GM18907 (cell line): Measurements from ENCODE around the gene ATG7.

Experiments
- ATAC-seq: cut with Tn5 transposase; IDR thresholded peaks from one replicate; pipeline ENCODE4 v1.9.1; 2021; ENCODE audit warnings: mild to moderate bottlenecking, moderate library complexity; ENCODE audit not compliant: unreplicated experiment

The ATG7 gene

GRCh38 chr3:11603628-11604027 lies 331.4 kb downstream of the ATG7 start:
- no peak for ATAC-seq

GRCh38 chr3:11604139-11604892 lies 332.1 kb downstream of the ATG7 start:
- ATAC-seq, result no peak

- ATAC-seq, result no peak
Measured at GRCh38 chr3:11605398-11605797, 333.2 kb downstream of the ATG7 start.

- ATAC-seq, result no peak
Measured at GRCh38 chr3:11606090-11606784, 334.0 kb downstream of the ATG7 start.

- no peak for ATAC-seq
Measured at GRCh38 chr3:11606865-11607440, 334.8 kb downstream of the ATG7 start.
